ENCODE results near the gene CALHM4. TPM values are rescaled to one million over a fixed set of nuclear protein-coding genes. Genes with fewer than 3 reads are reported as not detected.

CALHM4 gene
- total and polyA plus RNA-seq, 2 of the 8 experiments (the other 6 are each of a cell fraction or from before 2014, with no cell fraction given): not detected

- H3K36me3 ChIP-seq (ENCODE audit: control insufficient read depth in 2 of 4, insufficient read depth in 4 of 4, low read length in 3 of 4): peaks cover 0 to 8% (median 0%) of the 10 kb centered on the region in 4 experiments; a peak in 2 of 8 replicates
- H2BK15ac ChIP-seq (ENCODE audit: low read length): no peak overlapping the region
- H3K4me2 ChIP-seq (ENCODE audit: insufficient read depth in 1 of 2, low read depth in 2 of 2, low read length in 2 of 2): no peak overlapping the region
- peaks cover 0 to 3% (median 1%) of the 10 kb centered on the region in 4 experiments; a peak in 3 of 7 replicates for H3K4me1 ChIP-seq (replicated peaks in 1 of 4; ENCODE audit: control insufficient read depth in 3 of 4, insufficient read depth in 4 of 4, low read length in 3 of 4)
- no peaks in the 10 kb centered on the region for H3K9me3 ChIP-seq (ENCODE audit: insufficient read depth in 2 of 2, low read depth in 1 of 2, low read length in 1 of 2)
- POLR2A ChIA-PET (ENCODE audit: partially characterized antibody): interaction anchor here (1.5 kb wide), 1 partner anchor 38 kb away, joined by 6 read pairs; the partner anchor contains the start of gene RSPH4A
- no peak overlapping the region for H4K91ac ChIP-seq (replicated peaks; ENCODE audit: insufficient read length, low read length)
- no peak overlapping the region for H3K14ac ChIP-seq (ENCODE audit: insufficient read length)
- no peak for DNase-seq (ENCODE audit: low read depth in 1 of 2, low spot score in 2 of 2)
- H3K9ac ChIP-seq (replicated peaks in 1 of 4; ENCODE audit: extremely low read depth in 1 of 4, low read depth in 3 of 4, low read length in 3 of 4): no peak overlapping the region
- CTCF ChIA-PET (ENCODE audit: partially characterized antibody): interaction anchor here (1.2 to 2.7 kb wide), 4 partner anchors 14 to 309 kb away, joined by 3 to 8 read pairs (median 4); no protein-coding TSS in a partner anchor
- H3K79me1 ChIP-seq (ENCODE audit: low read depth, low read length): peaks cover 2% of the 10 kb centered on the region
- no peak overlapping the region for H3K27ac ChIP-seq (ENCODE audit: low read depth, low read length)
- no peak overlapping the region for H3K4ac ChIP-seq (replicated peaks; ENCODE audit: insufficient read length, low read depth, low read length)
- H2BK5ac ChIP-seq (ENCODE audit: low read depth, low read length): no peak overlapping the region
- H3K4me3 ChIP-seq (ENCODE audit: extremely low read depth in 1 of 4, insufficient read depth in 2 of 4, low read depth in 3 of 4, low read length in 4 of 4): no peak overlapping the region
- H4K20me1 ChIP-seq (replicated peaks in 1 of 2; ENCODE audit: control insufficient read depth in 1 of 2, insufficient read depth in 2 of 2, low read length in 2 of 2): peaks cover 0 to 4% of the 10 kb centered on the region in 2 experiments
- no peak overlapping the region for H2BK12ac ChIP-seq (ENCODE audit: low read depth, low read length)
- H2AFZ ChIP-seq (ENCODE audit: low read length): no peak overlapping the region
- no peak overlapping the region for H3K56ac ChIP-seq (replicated peaks; ENCODE audit: insufficient read length, low read depth, low read length)
- FAIRE-seq: no peak
- H4K5ac ChIP-seq (ENCODE audit: insufficient read length, low read depth, low read length): no peak overlapping the region
- 90% methylated on average over 5 of the region's 5 CpGs; no CpG with 5 or more reads in 1 of the 2 experiments for WGBS, 2 experiments (ENCODE audit: extremely low coverage in 1 of 2, insufficient coverage in 1 of 2, insufficient read length in 1 of 2, insufficient replicate concordance in 2 of 2, low coverage in 1 of 2, low lambda C conversion rate in 2 of 2, missing lambda C conversion rate in 1 of 2)
- H3K23me2 ChIP-seq (ENCODE audit: low read depth, low read length): no peaks in the 10 kb centered on the region
- H2BK120ac ChIP-seq (replicated peaks; ENCODE audit: low read depth, low read length): no peak overlapping the region
- no peak overlapping the region for H2AK5ac ChIP-seq (ENCODE audit: low read depth, low read length)
- H3K23ac ChIP-seq (ENCODE audit: insufficient read length): no peak overlapping the region
- no peak overlapping the region for H4K8ac ChIP-seq (ENCODE audit: extremely low read depth, insufficient read depth, low read length)
- H3K79me2 ChIP-seq (ENCODE audit: control insufficient read depth in 1 of 2, insufficient read depth in 2 of 2, low read length in 2 of 2): peaks cover 5 to 41% of the 10 kb centered on the region in 2 experiments; a peak in 3 of 4 replicates
- no peak overlapping the region for H3K18ac ChIP-seq (ENCODE audit: extremely low read depth, low read length)
- H2BK20ac ChIP-seq (ENCODE audit: low read length): no peak overlapping the region
- H3K27me3 ChIP-seq (replicated peaks in 1 of 4; ENCODE audit: control insufficient read depth in 3 of 4, extremely low read depth in 1 of 4, insufficient read depth in 3 of 4, low read length in 3 of 4): no peaks in the 10 kb centered on the region
- TF ChIP-seq POLR2A (IDR thresholded peaks at IDR 0.05; ENCODE audit: control extremely low read depth in 1 of 2, low read depth in 2 of 2, low read length in 2 of 2) (no peak), JUN (IDR thresholded peaks at IDR 0.05; ENCODE audit: low read depth, low read length) (no peak), CEBPB (IDR thresholded peaks at IDR 0.05; ENCODE audit: low read depth, low read length) (no peak), POLR2AphosphoS5 (IDR thresholded peaks at IDR 0.05; ENCODE audit: low read depth, low read length) (no peak), NANOG (IDR thresholded peaks at IDR 0.05; ENCODE audit: insufficient read depth, low read depth, low read length, poor library complexity, severe bottlenecking) (no peak), PHF8 (conservative IDR thresholded peaks at IDR 0.05; ENCODE audit: low read depth, low read length) (no peak), KDM5A (IDR thresholded peaks at IDR 0.05; ENCODE audit: low read length) (no peak), SP4 (IDR thresholded peaks at IDR 0.05; ENCODE audit: low read length) (no peak)
- TF ChIP-seq, protein P1, sequence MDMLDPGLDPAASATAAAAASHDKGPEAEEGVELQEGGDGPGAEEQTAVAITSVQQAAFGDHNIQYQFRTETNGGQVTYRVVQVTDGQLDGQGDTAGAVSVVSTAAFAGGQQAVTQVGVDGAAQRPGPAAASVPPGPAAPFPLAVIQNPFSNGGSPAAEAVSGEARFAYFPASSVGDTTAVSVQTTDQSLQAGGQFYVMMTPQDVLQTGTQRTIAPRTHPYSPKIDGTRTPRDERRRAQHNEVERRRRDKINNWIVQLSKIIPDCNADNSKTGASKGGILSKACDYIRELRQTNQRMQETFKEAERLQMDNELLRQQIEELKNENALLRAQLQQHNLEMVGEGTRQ (IDR thresholded peaks at IDR 0.05; ENCODE audit: low read length): no peak
- TF ChIP-seq, protein P2, sequence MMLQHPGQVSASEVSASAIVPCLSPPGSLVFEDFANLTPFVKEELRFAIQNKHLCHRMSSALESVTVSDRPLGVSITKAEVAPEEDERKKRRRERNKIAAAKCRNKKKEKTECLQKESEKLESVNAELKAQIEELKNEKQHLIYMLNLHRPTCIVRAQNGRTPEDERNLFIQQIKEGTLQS (IDR thresholded peaks at IDR 0.05; ENCODE audit: insufficient read depth, low read depth, low read length): no peak
Observed at GRCh38 chr6:116577486-116577885, 23.9 kb downstream of the CALHM4 start.
